HCT116 (cell line): Measurements from ENCODE around the gene GATB.

Experiments
- CTCF ChIP-seq, 3 experiments: fragments of 200-600 bp in 1 of 3; sonication (generic) in 1 of 3; IDR thresholded peaks in 2 of 3; conservative IDR thresholded peaks in 1 of 3; 2 replicates each; pipeline ENCODE4 v1.5.1; 2012 to 2017; ENCODE audit warnings: low read depth in 2 of 3, low read length in 2 of 3, antibody characterized with exemption in 1 of 3, borderline replicate concordance in 1 of 3, control low read depth in 1 of 3, mild to moderate bottlenecking in 1 of 3, mixed read lengths in 1 of 3, mixed run types in 1 of 3, moderate library complexity in 1 of 3; ENCODE audit not compliant: insufficient read depth in 1 of 3
- POLR2A ChIP-seq: IDR thresholded peaks from 2 replicates; pipeline ENCODE4 v1.7.0; 2011; ENCODE audit warnings: borderline replicate concordance; ENCODE audit not compliant: insufficient read depth, insufficient read length; ENCODE audit errors: extremely low read depth
- ZNF274 ChIP-seq: fragments of 200-500 bp; sonication (Bioruptor generic); IDR thresholded peaks from 2 replicates; pipeline ENCODE4 v1.6.1; 2014; ENCODE audit warnings: mild to moderate bottlenecking, low read depth, low read length, inconsistent platforms

GRCh38 chr4:151681085-151681484 lies 79.7 kb downstream of the GATB start:
- no peak for TF ChIP-seq CTCF (IDR thresholded peaks at IDR 0.05 in 2 of 3, conservative IDR thresholded peaks at IDR 0.05 in 1 of 3; ENCODE audit: borderline replicate concordance in 1 of 3, insufficient read depth in 1 of 3, low read depth in 2 of 3, low read length in 2 of 3)
- TF ChIP-seq ZNF274: no peak
- TF ChIP-seq POLR2A: no peak
